PFSK-1 (cell line): ENCODE data around the gene OSBP.

Experiments used
- FOXP2 ChIP-seq: optimal IDR thresholded peaks from 2 replicates; pipeline ENCODE3; 2011; ENCODE audit warnings: borderline replicate concordance, control low read depth, inconsistent platforms; ENCODE audit not compliant: insufficient read depth; ENCODE audit errors: extremely low read length, extremely low read depth
- POLR2AphosphoS5 ChIP-seq: IDR thresholded peaks from 2 replicates; pipeline ENCODE4 v1.6.1; 2012; ENCODE audit warnings: low read depth, mild to moderate bottlenecking, control low read depth, low read length, moderate library complexity
- REST ChIP-seq, 2 experiments: IDR thresholded peaks; 2 replicates each; pipeline versions ENCODE4 v1.6.1 to v1.8.0; 2011 to 2012; ENCODE audit warnings: low read depth in 2 of 2, low read length in 2 of 2, control low read depth in 1 of 2, inconsistent platforms in 1 of 2, mild to moderate bottlenecking in 1 of 2, moderate library complexity in 1 of 2; ENCODE audit not compliant: insufficient read depth in 1 of 2
- SIN3A ChIP-seq: IDR thresholded peaks from 2 replicates; pipeline ENCODE4 v1.6.1; 2012; ENCODE audit warnings: mild to moderate bottlenecking, low read length, moderate library complexity, borderline replicate concordance; ENCODE audit not compliant: insufficient read depth
- TAF1 ChIP-seq: IDR thresholded peaks from 2 replicates; pipeline ENCODE4 v1.6.1; 2012; ENCODE audit warnings: low read length, control low read depth, borderline replicate concordance; ENCODE audit not compliant: insufficient read depth

The OSBP gene

GRCh38 chr11:59551659-59552521, 63.7 kb downstream of the OSBP start:
- TF ChIP-seq SIN3A: no peak
- no peak for TF ChIP-seq REST (IDR thresholded peaks at IDR 0.05; ENCODE audit: insufficient read depth in 1 of 2, low read depth in 2 of 2, low read length in 2 of 2)
- no peak for TF ChIP-seq FOXP2
- TF ChIP-seq POLR2AphosphoS5: no peak
- no peak for TF ChIP-seq TAF1

DNA sequence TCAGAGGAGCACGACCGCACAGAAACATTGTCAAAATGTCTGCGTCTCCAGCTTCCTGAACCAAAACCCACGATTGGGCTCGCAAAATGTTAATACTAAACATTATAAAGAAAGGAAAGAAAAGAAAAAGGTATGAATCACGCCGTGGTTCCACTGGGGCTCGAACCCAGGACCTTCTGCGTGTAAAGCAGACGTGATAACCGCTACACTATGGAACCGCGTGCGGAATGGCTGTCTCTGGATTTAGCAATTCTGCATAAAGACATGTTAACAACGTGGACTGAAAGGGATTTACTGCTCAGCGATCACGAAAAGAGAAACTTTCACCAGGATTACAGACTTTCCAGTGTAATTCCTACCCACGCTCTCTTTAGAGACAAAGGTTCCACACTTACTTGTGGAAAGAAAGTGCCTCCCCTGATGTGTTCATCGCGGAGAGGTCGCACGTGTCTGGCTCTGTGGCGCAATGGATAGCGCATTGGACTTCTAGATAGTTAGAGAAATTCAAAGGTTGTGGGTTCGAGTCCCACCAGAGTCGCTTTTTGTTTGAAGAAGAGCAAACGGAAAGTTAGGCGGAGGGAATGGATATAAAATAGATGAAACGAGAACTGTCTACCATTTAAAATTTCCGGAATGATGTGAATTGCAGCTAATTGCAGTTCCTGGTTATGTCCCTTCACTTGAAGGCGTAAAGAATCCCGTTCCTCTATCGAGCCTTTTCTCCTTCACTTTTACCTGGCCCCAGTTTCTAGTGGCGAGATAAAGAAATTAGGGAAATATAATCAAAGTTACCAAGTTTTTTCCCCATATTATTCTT, 64.5 kb downstream of the OSBP start:
- no peak for TF ChIP-seq POLR2AphosphoS5
- no peak for TF ChIP-seq SIN3A
- TF ChIP-seq REST (IDR thresholded peaks at IDR 0.05; ENCODE audit: insufficient read depth in 1 of 2, low read depth in 2 of 2, low read length in 2 of 2): 0 out of 4 replicates have a peak, but pooled peaks of 1 of the 2 experiments have one; percentile 34
- no peak for TF ChIP-seq FOXP2
- TF ChIP-seq TAF1: peak; percentile 59; the same call in 1 of the 2 replicates

DNA sequence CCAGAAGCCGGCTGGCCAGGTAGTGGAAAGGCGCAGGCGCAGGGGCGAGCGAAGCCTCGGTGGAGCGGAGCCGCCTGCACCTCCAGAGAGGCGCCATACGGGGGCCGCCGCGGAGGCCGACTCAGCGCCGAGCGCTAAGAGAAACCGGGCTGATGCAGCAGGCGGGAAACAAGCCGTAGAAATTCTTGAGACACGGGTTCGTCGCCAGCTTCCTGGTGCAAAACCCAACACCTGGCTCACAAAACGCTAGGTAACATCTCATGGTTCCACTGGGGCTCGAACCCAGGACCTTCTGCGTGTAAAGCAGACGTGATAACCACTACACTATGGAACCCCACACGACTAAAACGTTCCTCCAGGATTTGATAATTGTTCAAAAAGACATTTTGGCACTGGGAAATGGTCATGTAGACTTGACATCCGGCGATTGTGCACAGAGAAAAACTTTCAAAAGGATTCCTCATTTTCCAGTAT, 65.2 kb downstream of the OSBP start:
- TF ChIP-seq FOXP2: no peak
- 0 out of 2 replicates have a peak, but pooled peaks have one; percentile 11 for TF ChIP-seq POLR2AphosphoS5
- no peak for TF ChIP-seq TAF1
- no peak for TF ChIP-seq SIN3A
- TF ChIP-seq REST (IDR thresholded peaks at IDR 0.05; ENCODE audit: insufficient read depth in 1 of 2, low read depth in 2 of 2, low read length in 2 of 2): no peak

DNA sequence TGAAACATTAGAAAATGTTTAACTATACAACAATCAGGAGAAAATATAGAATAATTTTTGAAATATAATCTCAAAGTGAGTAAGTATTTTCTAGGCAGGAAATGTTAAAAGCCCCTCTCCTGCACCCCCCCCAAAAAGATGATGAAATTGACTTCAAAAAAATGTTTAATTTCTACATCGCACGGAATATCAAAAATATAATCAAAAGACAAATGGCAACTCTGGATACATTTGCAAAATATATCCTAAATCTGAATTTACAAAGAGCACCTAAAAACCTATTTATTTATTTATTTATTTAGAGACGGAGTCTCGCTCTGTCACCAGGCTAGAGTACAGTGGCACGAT, 67.3 kb downstream of the OSBP start:
- TF ChIP-seq TAF1: no peak
- TF ChIP-seq SIN3A: no peak
- no peak for TF ChIP-seq FOXP2
- TF ChIP-seq POLR2AphosphoS5: no peak
- no peak for TF ChIP-seq REST (IDR thresholded peaks at IDR 0.05; ENCODE audit: insufficient read depth in 1 of 2, low read depth in 2 of 2, low read length in 2 of 2)
